SK-N-MC (cell line): ENCODE measurements around the gene IFI27L1.

Experiments used
- EZH2 ChIP-seq: fragments of 200-600 bp; sonication (generic); IDR thresholded peaks from one replicate; pipeline ENCODE4 v1.6.1; 2017; ENCODE audit warnings: antibody characterized with exemption
- POLR2AphosphoS5 ChIP-seq: IDR thresholded peaks from 2 replicates; pipeline ENCODE4 v1.6.1; 2012; ENCODE audit warnings: mild to moderate bottlenecking, low read depth, low read length, borderline replicate concordance

GRCh38 chr14:94129758-94130414 lies 48.8 kb downstream of the IFI27L1 start:
- TF ChIP-seq POLR2AphosphoS5 = no peak
- TF ChIP-seq EZH2 = no peak
